Measurements from ENCODE around the gene ZBTB20. TPM values are rescaled to one million over a fixed set of nuclear protein-coding genes. Genes with fewer than 3 reads are reported as not detected.
A peak's percentile ranks its signal among the peaks of the same experiment; 100 is the strongest.

Gene ZBTB20
- polyA plus RNA-seq, 1 donor from 2014 or later, result 4.8 TPM

- Histone ChIP-seq H3K79me2 (replicated peaks; ENCODE audit: insufficient read depth, low read length) (no peaks in the 10 kb centered on the region), H3K9me2 (ENCODE audit: insufficient read depth, low read length) (no peaks in the 10 kb centered on the region), H2AFZ (ENCODE audit: low read depth, low read length) (no peak overlapping the region), H3K27ac (ENCODE audit: low read length) (peak overlapping the region; percentile 72), H4K20me1 (ENCODE audit: insufficient read depth) (no peaks in the 10 kb centered on the region), H3F3A (ENCODE audit: insufficient read depth, low read length, poor library complexity, severe bottlenecking) (no peaks in the 10 kb centered on the region), H3K9ac (ENCODE audit: low read length) (peak overlapping the region; percentile 45), H3K4me2 (ENCODE audit: low read length) (no peak overlapping the region), H3K9me3 (ENCODE audit: low read length) (no peaks in the 10 kb centered on the region), H3K4me3 (ENCODE audit: low read length) (peak overlapping the region; percentile 49), H3K36me3 (ENCODE audit: insufficient read depth, low read length) (no peaks in the 10 kb centered on the region), H3K27me3 (ENCODE audit: insufficient read depth, low read depth, low read length) (no peaks in the 10 kb centered on the region)
- TF ChIP-seq POLR2AphosphoS5 (IDR thresholded peaks at IDR 0.05), result no peak
- TF ChIP-seq EZH2 (IDR thresholded peaks at IDR 0.05; ENCODE audit: borderline replicate concordance, insufficient read depth, low read length, poor library complexity, severe bottlenecking), result no peak
- TF ChIP-seq MXI1 (conservative IDR thresholded peaks at IDR 0.05; ENCODE audit: poor library complexity, severe bottlenecking), result no peak
- TF ChIP-seq EP300 (conservative IDR thresholded peaks at IDR 0.05; ENCODE audit: poor library complexity, severe bottlenecking), result no peak
- no peak for TF ChIP-seq CTCF (IDR thresholded peaks at IDR 0.05; ENCODE audit: poor library complexity, severe bottlenecking)
- no peak for TF ChIP-seq TAF1 (IDR thresholded peaks at IDR 0.05; ENCODE audit: low read depth)
- no peak for TF ChIP-seq REST (IDR thresholded peaks at IDR 0.05; ENCODE audit: borderline replicate concordance)
- TF ChIP-seq SMC3 (conservative IDR thresholded peaks at IDR 0.05; ENCODE audit: poor library complexity), result no peak
- no peak for TF ChIP-seq RAD21 (conservative IDR thresholded peaks at IDR 0.05)
These were observed 746.7 kb downstream of the ZBTB20 start for GRCh38 chr3:114400371-114400770.

- H3K36me3 ChIP-seq (ENCODE audit: insufficient read depth, low read length), result no peaks in the 10 kb centered on the region
- H3F3A ChIP-seq (ENCODE audit: insufficient read depth, low read length, poor library complexity, severe bottlenecking), result no peaks in the 10 kb centered on the region
- no peak overlapping the region for H3K4me2 ChIP-seq (ENCODE audit: low read length)
- H3K27ac ChIP-seq (ENCODE audit: low read length), result no peak overlapping the region
- H3K4me3 ChIP-seq (ENCODE audit: low read length), result no peak overlapping the region
- no peaks in the 10 kb centered on the region for H3K9me3 ChIP-seq (ENCODE audit: low read length)
- no peaks in the 10 kb centered on the region for H4K20me1 ChIP-seq (ENCODE audit: insufficient read depth)
- peaks cover 4% of the 10 kb centered on the region for H3K79me2 ChIP-seq (replicated peaks; ENCODE audit: insufficient read depth, low read length)
- H3K9me2 ChIP-seq (ENCODE audit: insufficient read depth, low read length), result no peaks in the 10 kb centered on the region
- no peak for TF ChIP-seq CTCF (IDR thresholded peaks at IDR 0.05; ENCODE audit: poor library complexity, severe bottlenecking)
- no peak for TF ChIP-seq SMC3 (conservative IDR thresholded peaks at IDR 0.05; ENCODE audit: poor library complexity)
- no peak for TF ChIP-seq EZH2 (IDR thresholded peaks at IDR 0.05; ENCODE audit: borderline replicate concordance, insufficient read depth, low read length, poor library complexity, severe bottlenecking)
- no peak for TF ChIP-seq EP300 (conservative IDR thresholded peaks at IDR 0.05; ENCODE audit: poor library complexity, severe bottlenecking)
- no peak for TF ChIP-seq POLR2AphosphoS5 (IDR thresholded peaks at IDR 0.05)
- no peak for TF ChIP-seq TAF1 (IDR thresholded peaks at IDR 0.05; ENCODE audit: low read depth)
- TF ChIP-seq REST (IDR thresholded peaks at IDR 0.05; ENCODE audit: borderline replicate concordance), result no peak
- no peak for TF ChIP-seq RAD21 (conservative IDR thresholded peaks at IDR 0.05)
- TF ChIP-seq MXI1 (conservative IDR thresholded peaks at IDR 0.05; ENCODE audit: poor library complexity, severe bottlenecking), result no peak
- H2AFZ ChIP-seq (ENCODE audit: low read depth, low read length), result no peak overlapping the region
- H3K9ac ChIP-seq (ENCODE audit: low read length), result no peak overlapping the region
- no peaks in the 10 kb centered on the region for H3K27me3 ChIP-seq (ENCODE audit: insufficient read depth, low read depth, low read length)
These were observed 752.5 kb downstream of the ZBTB20 start for GRCh38 chr3:114394551-114394950.

Data from neural cell (in vitro differentiated cells).